Placental epithelial cell (primary cell): ENCODE results near the gene TEKT5. TPM values are rescaled to one million over a fixed set of nuclear protein-coding genes. Genes with fewer than 3 reads are reported as not detected.

ENCODE experiments used
- small RNA-seq: library from RNA; depleted of rRNA; stranded (forward); fragments of <200 nt; gene quantifications from one replicate; pipeline ENCODE3, GENCODE V24; 2012
- total RNA-seq: library from RNA; depleted of rRNA; stranded (reverse); fragments of >200 nt; gene quantifications from 2 replicates; pipeline ENCODE4 v1.2.3, GENCODE V29; 2012

The TEKT5 gene
- 0.39 TPM in 1 of 2 replicates, not detected in the other for total RNA-seq

DNA sequence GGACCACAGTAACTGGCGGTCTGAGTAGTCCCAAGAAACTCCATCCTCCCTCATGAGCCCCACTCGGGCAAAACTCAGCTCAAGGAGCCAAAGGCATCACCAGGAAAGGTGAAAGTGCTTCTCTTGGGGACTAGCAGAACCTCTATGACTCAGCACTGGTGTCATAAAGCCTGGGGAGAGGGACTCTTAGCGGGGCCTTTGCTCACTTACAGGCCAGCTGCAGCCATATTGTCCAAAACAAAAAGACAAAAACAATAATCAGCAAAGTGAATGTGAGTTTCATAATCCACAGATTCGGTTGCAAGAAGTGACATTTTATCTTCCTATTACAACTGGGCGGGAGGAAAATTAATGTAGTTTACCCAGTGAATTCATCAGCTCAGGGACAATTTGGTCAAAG lies at the start of gene TEKT5:
TSS of gene TEKT5 (minus strand) at position 101 of the 400 bp plus-strand sequence. CDS start at position 44, 57 bp downstream.

GRCh38 chr16:10743610-10744369 lies 49.1 kb upstream of the TEKT5 start, which contains the start of gene NUBP1:
NUBP1 (plus strand) TSS chr16:10743842; CDS start chr16:10743864, 22 bp downstream.

GRCh38 chr16:10579965-10580882 lies 114.5 kb downstream of the TEKT5 start, which contains the start of gene EMP2:
EMP2 (minus strand) TSS chr16:10580598; CDS start chr16:10547617, 32,981 bp downstream.

Small RNAs within 50 kb of the gene (small RNA-seq; reads per million reads assigned to genes)
- gene MTND4LP24 (not detected), gene MTND6P33 (not detected)

Other genes starting within 250 kb of the TEKT5 start
- 67.5 and 102 TPM in 2 replicates for gene EMP2, start 114.3 kb downstream of the TEKT5 start, total RNA-seq
- gene NUBP1, start 48.9 kb upstream of the TEKT5 start, total RNA-seq = 16.5 and 24.7 TPM in 2 replicates
- not detected in 2 replicates for gene TVP23A, start 123.9 kb upstream of the TEKT5 start, total RNA-seq
- gene CIITA, start 182.3 kb upstream of the TEKT5 start, total RNA-seq = 0.33 and 0.79 TPM in 2 replicates
- 61.5 and 67.5 TPM in 2 replicates for gene DEXI, start 247.5 kb upstream of the TEKT5 start, total RNA-seq
- 44.4 and 45.2 TPM in 2 replicates for gene CLEC16A, start 249.6 kb upstream of the TEKT5 start, total RNA-seq